ENCODE results near the gene KLRD1.
"Not testable (repeated sequence)": the region's sequence is repeated elsewhere in the genome, so short reads cannot be mapped to it uniquely, and the experiment has no call there.

KLRD1 gene

DNA sequence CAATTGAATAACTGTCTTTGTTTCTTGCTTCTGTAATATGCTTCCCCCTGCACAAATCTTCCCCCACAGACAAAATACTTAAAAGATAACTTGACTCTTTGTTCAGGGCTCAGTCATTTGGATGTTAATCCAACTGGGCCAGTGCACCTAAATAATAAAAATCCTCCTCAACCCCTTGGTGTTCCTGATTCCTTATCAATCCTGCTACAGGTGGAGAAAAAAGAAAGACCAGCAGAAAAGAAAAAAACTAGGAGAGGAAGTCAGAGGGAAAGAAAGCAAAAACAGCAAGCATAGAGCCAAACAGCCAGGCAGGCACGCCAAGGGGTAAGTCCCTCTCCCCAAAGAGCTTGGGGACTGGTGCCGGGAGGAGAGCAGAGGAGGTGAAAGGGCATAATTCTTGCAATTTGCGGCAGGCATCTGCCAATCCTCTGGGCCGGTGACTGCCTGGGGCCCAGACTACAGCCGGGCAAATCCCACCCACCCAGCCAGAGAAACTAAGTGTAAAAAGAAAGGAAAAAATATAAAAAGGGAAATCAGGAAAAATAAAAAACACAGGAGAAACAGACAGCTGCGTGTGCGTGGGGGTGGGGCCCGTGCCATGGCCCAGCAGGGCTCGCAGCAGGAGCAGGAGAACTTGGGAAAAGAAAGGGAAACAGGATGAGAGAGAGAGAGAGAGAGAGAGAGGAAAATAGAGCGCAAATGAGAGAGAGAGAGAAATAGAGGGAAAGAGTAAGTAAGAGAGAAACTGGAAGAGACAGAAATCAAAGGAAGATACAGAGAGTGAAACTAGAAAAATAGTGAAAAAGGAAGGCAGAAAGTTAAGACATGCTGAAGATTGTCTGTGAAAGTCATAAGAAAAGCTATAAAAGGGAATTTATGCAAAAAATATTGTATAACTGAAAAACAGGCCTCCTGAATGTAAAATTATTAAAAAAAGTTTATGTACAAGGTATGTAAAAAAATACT is 60.8 kb downstream of the KLRD1 start:
- DNase-seq = peak in 4 of 58 donors; percentile 19 to 29 (median 22)

DNA sequence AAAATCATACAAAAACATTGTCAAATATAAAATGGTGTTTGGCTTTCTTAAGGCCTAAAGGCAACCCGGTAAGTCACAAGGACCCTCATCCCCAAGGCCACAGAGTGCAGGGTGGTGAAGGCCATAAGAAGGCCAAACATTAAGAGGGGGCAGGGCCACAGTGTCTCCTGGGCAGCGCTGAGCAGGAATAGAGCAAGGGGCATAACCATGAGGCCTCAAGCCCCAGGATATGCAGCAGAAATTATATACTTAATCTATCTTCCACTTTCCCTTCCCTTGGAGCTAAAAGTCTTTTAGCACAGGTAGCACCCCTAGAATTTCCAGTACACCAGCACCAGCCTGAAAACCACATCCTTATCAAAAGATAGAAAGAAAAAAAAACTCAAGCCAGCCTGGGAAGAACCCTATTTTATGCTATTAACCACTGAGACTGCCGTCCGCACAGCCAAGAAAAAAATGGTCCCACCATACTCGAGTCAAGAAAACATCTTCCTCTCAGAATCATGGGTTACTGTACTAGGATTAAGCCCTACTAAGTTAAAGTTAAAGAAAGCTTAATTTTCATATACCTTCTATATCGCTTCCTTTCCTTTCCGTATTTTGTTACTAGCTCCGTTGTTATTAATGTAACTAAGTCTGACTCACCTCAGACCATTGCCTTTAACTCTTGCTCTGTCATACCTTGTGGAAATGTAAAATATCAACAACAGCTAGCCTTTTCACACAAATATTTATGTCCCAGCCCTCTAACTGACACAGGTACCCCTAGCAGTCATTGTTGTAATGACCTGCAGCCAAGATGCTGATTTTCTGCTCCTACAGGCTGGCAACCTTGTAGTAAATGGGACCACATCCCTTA is 62.1 kb downstream of the KLRD1 start:
- DNase-seq = no peak

DNA sequence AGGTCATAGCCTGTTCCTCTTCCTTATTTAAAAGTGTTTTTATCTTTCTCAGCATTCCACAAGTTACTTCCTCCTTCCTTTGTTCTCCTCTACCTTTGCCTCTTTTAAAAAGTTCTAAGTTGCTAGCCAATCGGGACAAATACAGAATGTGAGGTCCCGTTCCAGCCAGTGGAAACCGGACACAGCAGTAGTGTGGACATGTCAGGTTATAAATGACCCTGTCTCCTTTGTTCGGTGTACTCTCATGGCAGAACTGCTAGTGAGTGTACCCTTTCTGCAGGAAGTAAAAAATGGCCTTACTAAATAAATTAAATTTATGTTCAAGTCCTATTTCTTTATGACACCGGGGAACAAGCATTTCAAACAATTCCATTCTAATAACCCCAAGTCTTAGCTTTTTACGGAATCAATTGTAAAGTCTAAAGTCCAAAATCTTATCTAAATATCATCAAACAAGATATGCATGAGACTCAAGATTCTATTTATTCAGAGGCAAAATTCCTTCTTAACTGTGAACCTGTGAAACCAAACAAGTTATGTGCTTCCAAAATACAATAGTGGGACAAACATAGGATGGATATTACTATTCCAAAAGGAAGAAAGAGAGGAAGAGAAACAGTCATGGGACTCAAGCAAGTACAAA is 64.3 kb downstream of the KLRD1 start:
- DNase-seq = not testable (repeated sequence)

DNA sequence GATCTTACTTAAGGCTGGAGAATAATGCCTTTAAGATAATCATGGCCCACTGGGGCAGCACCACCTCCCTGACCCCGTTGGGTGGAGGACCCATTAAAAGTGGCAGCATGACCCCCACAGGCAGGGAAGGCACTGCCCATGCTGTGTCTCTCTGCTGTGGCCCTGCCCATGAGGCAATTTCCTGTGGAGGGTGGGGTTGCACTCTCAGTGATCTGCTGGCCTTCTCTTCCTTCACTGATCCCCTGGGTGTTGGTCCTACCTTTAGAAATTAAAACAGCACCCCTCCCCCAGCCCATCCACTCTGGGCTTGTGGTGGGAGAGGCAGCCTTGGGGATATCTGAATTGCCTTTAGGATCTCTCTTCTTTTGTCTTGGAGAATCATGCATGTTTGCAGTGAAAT is 64.9 kb downstream of the KLRD1 start:
- DNase-seq = peak in 2 of 58 donors; percentile 5 to 35

- DNase-seq = no peak
Observed at GRCh38 chr12:10374624-10375018, 67.0 kb downstream of the KLRD1 start.

DNA sequence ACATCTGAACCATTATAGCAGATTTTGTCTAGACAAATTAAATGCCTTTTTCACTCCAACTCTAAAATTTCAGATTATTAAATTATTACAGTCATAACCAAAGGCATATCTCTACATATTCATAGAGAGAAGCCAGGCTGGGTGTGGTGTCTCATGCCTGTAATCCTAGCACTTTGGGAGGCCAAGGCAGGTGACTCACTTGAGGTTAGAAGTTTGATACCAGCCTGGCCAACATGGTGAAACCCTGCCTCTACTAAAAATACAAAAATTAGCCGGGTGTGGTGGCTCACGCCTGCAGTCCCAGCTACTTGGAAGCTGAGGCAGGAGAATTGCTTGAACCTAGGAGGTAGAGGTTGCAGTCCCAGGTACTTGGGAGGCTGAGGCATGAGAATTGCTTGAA is 71.1 kb downstream of the KLRD1 start:
- DNase-seq = not testable (repeated sequence)
